Panc1 (cell line): Measurements from ENCODE around the gene TNNC2.

ENCODE experiments used
- POLR2AphosphoS5 ChIP-seq: IDR thresholded peaks from 2 replicates; pipeline ENCODE4 v1.6.1; 2012; ENCODE audit warnings: mild to moderate bottlenecking, low read depth, low read length, moderate library complexity
- TF ChIP-seq, protein P1 (sequence below): fragments of 450-650 bp; IDR thresholded peaks from 2 replicates; pipeline ENCODE4 v1.5.1; 2017; ENCODE audit warnings: mild to moderate bottlenecking

DNA sequence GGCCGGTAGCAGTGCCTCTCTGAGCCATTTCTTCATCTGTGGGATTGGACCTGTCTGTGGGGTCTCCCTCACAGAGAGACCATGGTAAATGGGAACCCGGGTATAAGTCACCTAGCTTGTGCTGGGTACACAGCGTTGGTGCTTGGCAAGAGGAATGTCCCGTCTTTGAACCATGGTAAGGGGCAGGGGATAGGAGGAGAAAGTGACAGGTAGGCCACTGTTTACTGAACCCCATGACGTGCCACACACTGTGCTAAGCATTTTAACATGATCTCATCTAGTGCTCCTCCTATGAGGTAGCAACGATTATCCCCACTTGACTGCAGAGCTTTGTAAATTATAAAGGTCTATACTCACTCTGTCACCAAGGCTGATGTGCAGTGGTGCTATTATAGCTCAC lies 600 bp upstream of the TNNC2 start:
- TF ChIP-seq POLR2AphosphoS5 = no peak
- TF ChIP-seq, protein P1, sequence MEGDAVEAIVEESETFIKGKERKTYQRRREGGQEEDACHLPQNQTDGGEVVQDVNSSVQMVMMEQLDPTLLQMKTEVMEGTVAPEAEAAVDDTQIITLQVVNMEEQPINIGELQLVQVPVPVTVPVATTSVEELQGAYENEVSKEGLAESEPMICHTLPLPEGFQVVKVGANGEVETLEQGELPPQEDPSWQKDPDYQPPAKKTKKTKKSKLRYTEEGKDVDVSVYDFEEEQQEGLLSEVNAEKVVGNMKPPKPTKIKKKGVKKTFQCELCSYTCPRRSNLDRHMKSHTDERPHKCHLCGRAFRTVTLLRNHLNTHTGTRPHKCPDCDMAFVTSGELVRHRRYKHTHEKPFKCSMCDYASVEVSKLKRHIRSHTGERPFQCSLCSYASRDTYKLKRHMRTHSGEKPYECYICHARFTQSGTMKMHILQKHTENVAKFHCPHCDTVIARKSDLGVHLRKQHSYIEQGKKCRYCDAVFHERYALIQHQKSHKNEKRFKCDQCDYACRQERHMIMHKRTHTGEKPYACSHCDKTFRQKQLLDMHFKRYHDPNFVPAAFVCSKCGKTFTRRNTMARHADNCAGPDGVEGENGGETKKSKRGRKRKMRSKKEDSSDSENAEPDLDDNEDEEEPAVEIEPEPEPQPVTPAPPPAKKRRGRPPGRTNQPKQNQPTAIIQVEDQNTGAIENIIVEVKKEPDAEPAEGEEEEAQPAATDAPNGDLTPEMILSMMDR = no peak
